GM19035 (cell line): ENCODE data around the gene NIPSNAP3A.
A peak's percentile ranks its signal among the peaks of the same experiment; 100 is the strongest.
"Not testable (repeated sequence)": the region's sequence is repeated elsewhere in the genome, so short reads cannot be mapped to it uniquely, and the experiment has no call there.

Experiments
- ATAC-seq: cut with Tn5 transposase; IDR thresholded peaks from one replicate; pipeline ENCODE4 v1.9.1; 2021; ENCODE audit not compliant: unreplicated experiment

Gene NIPSNAP3A

GRCh38 chr9:104747565-104748358 lies at the start of gene NIPSNAP3A:
TSS of gene NIPSNAP3A (plus strand) at chr9:104747683. CDS start at chr9:104747793, 110 bp downstream.
- ATAC-seq: peak; percentile 88

- ATAC-seq: no peak
Measured at GRCh38 chr9:104700306-104700705, 47.2 kb upstream of the NIPSNAP3A start.

- not testable (repeated sequence) for ATAC-seq
Measured at GRCh38 chr9:104708737-104709136, 38.7 kb upstream of the NIPSNAP3A start.

GRCh38 chr9:104711604-104712003 lies 35.9 kb upstream of the NIPSNAP3A start:
- no peak for ATAC-seq

- ATAC-seq: no peak
Measured at GRCh38 chr9:104725014-104725413, 22.5 kb upstream of the NIPSNAP3A start.

- no peak for ATAC-seq
Measured at GRCh38 chr9:104738452-104738851, 9.0 kb upstream of the NIPSNAP3A start.

GRCh38 chr9:104740621-104741020 lies 6.9 kb upstream of the NIPSNAP3A start:
- no peak for ATAC-seq

- peak; percentile 43 for ATAC-seq
Measured at GRCh38 chr9:104743376-104743985, 4.0 kb upstream of the NIPSNAP3A start.

- no peak for ATAC-seq
Measured at GRCh38 chr9:104745852-104746251, 1.6 kb upstream of the NIPSNAP3A start.

- no peak for ATAC-seq
Measured at GRCh38 chr9:104746285-104746684, 1.2 kb upstream of the NIPSNAP3A start.

- no peak for ATAC-seq
Measured at GRCh38 chr9:104746798-104747197, 685 bp upstream of the NIPSNAP3A start.

- no peak for ATAC-seq
Measured at GRCh38 chr9:104747245-104747564, 278 bp upstream of the NIPSNAP3A start.

- ATAC-seq: peak; percentile 3
Measured at GRCh38 chr9:104748359-104749031, 1.0 kb downstream of the NIPSNAP3A start.

GRCh38 chr9:104750185-104750767 lies 2.8 kb downstream of the NIPSNAP3A start:
- peak; percentile 21 for ATAC-seq

GRCh38 chr9:104758974-104759373 lies 11.5 kb downstream of the NIPSNAP3A start:
- no peak for ATAC-seq

GRCh38 chr9:104765138-104765537 lies 17.7 kb downstream of the NIPSNAP3A start:
- ATAC-seq: peak; percentile 45

- ATAC-seq: no peak
Measured at GRCh38 chr9:104766025-104766424, 18.5 kb downstream of the NIPSNAP3A start.

GRCh38 chr9:104767507-104767906 lies 20.0 kb downstream of the NIPSNAP3A start:
- no peak for ATAC-seq

GRCh38 chr9:104769029-104769428 lies 21.5 kb downstream of the NIPSNAP3A start:
- ATAC-seq: not testable (repeated sequence)

- no peak for ATAC-seq
Measured at GRCh38 chr9:104769655-104770054, 22.2 kb downstream of the NIPSNAP3A start.

- ATAC-seq: no peak
Measured at GRCh38 chr9:104772714-104773510, 25.4 kb downstream of the NIPSNAP3A start.
